Measurements from ENCODE around the gene CYP19A1.

Gene CYP19A1

GRCh38 chr15:51251556-51251955, 86.8 kb downstream of the CYP19A1 start:
- no peaks in the 10 kb centered on the region for H3K36me3 ChIP-seq (ENCODE audit: insufficient read depth, low read length)
- no peak overlapping the region for H2AFZ ChIP-seq (ENCODE audit: low read depth, low read length)
- no peaks in the 10 kb centered on the region for H3K4me1 ChIP-seq (ENCODE audit: insufficient read depth, low read length)
- H3K27me3 ChIP-seq (ENCODE audit: insufficient read depth, low read length), result no peaks in the 10 kb centered on the region
- H3K9me3 ChIP-seq (ENCODE audit: low read length), result no peaks in the 10 kb centered on the region
- no peak overlapping the region for H3K4me3 ChIP-seq (ENCODE audit: low read length)

DNA sequence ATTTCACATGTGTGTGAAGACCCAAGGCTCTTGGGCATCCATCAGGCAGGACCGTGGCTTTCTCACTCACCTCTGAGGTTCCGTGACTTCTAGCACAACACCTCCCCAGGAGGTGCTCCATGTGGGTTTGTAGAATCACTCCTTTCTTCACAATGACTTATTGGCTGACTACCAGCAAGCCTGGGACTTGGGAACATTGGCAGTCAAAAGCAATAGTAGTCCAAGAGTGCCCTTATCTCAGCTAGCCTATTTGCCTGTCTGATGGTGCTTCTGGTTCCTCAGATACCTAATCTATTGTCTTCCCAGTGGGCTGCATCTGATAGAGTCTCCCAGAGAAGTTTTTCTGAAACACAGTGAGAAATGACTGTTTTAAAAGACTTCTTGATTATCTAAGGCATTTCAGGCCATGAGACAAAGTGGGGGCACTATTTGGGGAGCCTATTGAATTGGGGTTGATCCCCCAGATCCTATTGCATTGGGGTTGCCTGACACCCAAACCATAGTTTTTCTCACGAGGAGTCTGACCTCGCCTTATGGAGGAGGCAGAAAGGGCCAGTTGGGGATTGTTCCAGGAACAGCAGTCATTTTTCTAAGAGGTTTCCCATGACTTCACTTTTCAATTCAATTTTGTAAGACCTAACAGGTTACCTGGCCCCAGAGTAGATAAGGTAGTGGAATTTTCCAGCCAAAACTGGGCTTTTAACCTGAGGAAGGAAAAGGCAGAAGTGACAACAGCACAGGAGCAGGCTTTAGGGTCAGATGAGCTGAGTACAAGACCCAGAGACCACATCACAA, 88.0 kb downstream of the CYP19A1 start:
- Histone ChIP-seq H3K4me3 (ENCODE audit: low read length) (no peak overlapping the region), H3K36me3 (ENCODE audit: insufficient read depth, low read length) (no peaks in the 10 kb centered on the region), H3K27me3 (ENCODE audit: insufficient read depth, low read length) (no peaks in the 10 kb centered on the region), H3K4me1 (ENCODE audit: insufficient read depth, low read length) (no peaks in the 10 kb centered on the region), H2AFZ (ENCODE audit: low read depth, low read length) (no peak overlapping the region), H3K9me3 (ENCODE audit: low read length) (no peaks in the 10 kb centered on the region)

- Histone ChIP-seq H3K4me1 (ENCODE audit: insufficient read depth, low read length) (no peaks in the 10 kb centered on the region), H3K36me3 (ENCODE audit: insufficient read depth, low read length) (no peaks in the 10 kb centered on the region), H3K9me3 (ENCODE audit: low read length) (no peaks in the 10 kb centered on the region), H3K4me3 (ENCODE audit: low read length) (no peak overlapping the region), H2AFZ (ENCODE audit: low read depth, low read length) (no peak overlapping the region), H3K27me3 (ENCODE audit: insufficient read depth, low read length) (no peaks in the 10 kb centered on the region)
Measured at GRCh38 chr15:51245628-51246027, 92.8 kb downstream of the CYP19A1 start.

DNA sequence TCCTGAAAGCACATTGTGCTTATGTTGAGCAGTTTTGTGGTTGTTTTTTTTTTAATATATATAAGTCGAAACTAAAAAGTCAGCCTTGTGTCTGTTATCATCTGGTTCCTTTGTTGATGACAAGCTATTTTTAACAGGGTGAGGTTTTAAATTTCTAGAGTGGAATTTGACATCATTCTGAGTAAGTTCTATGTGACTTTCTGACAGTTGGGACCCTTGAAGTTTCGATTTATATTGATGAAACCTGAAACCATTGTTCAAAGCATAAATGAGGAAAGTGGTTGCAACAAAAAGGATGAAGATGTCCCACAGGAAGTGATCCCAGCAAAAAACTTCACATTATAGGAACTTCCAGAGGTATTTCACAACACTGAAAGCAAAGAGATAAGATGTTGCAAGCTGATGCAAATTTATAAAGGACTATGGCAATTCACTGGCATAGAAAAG, 94.0 kb downstream of the CYP19A1 start:
- no peaks in the 10 kb centered on the region for H3K27me3 ChIP-seq (ENCODE audit: insufficient read depth, low read length)
- no peaks in the 10 kb centered on the region for H3K4me1 ChIP-seq (ENCODE audit: insufficient read depth, low read length)
- no peaks in the 10 kb centered on the region for H3K36me3 ChIP-seq (ENCODE audit: insufficient read depth, low read length)
- no peak overlapping the region for H2AFZ ChIP-seq (ENCODE audit: low read depth, low read length)
- no peaks in the 10 kb centered on the region for H3K9me3 ChIP-seq (ENCODE audit: low read length)
- H3K4me3 ChIP-seq (ENCODE audit: low read length), result no peak overlapping the region

DNA sequence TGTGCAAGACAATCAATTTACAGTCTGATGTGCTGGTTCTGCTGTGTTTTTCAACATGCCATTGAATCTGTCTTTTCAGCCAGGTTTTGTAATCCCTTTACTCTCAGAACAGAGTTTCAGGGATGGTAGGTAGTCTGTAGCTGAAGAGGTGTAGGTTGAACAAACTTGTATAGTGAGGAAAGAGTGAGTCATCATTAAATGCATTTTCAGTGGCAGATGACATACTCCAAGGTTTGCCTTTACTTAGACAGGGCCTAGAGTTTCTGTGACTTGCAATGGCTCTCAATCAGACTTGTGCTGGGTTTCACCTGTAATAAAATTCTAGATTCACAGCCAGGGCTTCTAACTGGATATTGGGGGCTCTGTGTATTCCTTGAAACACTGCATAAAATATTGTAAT, 94.6 kb downstream of the CYP19A1 start:
- Histone ChIP-seq H3K4me1 (ENCODE audit: insufficient read depth, low read length) (no peaks in the 10 kb centered on the region), H3K27me3 (ENCODE audit: insufficient read depth, low read length) (no peaks in the 10 kb centered on the region), H3K36me3 (ENCODE audit: insufficient read depth, low read length) (no peaks in the 10 kb centered on the region), H2AFZ (ENCODE audit: low read depth, low read length) (no peak overlapping the region), H3K4me3 (ENCODE audit: low read length) (no peak overlapping the region), H3K9me3 (ENCODE audit: low read length) (no peaks in the 10 kb centered on the region)

GRCh38 chr15:51240066-51240465, 98.3 kb downstream of the CYP19A1 start:
- Histone ChIP-seq H3K4me1 (ENCODE audit: insufficient read depth, low read length) (no peaks in the 10 kb centered on the region), H2AFZ (ENCODE audit: low read depth, low read length) (no peak overlapping the region), H3K36me3 (ENCODE audit: insufficient read depth, low read length) (no peaks in the 10 kb centered on the region), H3K27me3 (ENCODE audit: insufficient read depth, low read length) (no peaks in the 10 kb centered on the region), H3K4me3 (ENCODE audit: low read length) (no peak overlapping the region), H3K9me3 (ENCODE audit: low read length) (no peaks in the 10 kb centered on the region)

GRCh38 chr15:51237816-51238215, 100.6 kb downstream of the CYP19A1 start:
- Histone ChIP-seq H2AFZ (ENCODE audit: low read depth, low read length) (no peak overlapping the region), H3K36me3 (ENCODE audit: insufficient read depth, low read length) (no peaks in the 10 kb centered on the region), H3K9me3 (ENCODE audit: low read length) (no peaks in the 10 kb centered on the region), H3K4me3 (ENCODE audit: low read length) (no peak overlapping the region), H3K27me3 (ENCODE audit: insufficient read depth, low read length) (no peaks in the 10 kb centered on the region), H3K4me1 (ENCODE audit: insufficient read depth, low read length) (no peaks in the 10 kb centered on the region)

DNA sequence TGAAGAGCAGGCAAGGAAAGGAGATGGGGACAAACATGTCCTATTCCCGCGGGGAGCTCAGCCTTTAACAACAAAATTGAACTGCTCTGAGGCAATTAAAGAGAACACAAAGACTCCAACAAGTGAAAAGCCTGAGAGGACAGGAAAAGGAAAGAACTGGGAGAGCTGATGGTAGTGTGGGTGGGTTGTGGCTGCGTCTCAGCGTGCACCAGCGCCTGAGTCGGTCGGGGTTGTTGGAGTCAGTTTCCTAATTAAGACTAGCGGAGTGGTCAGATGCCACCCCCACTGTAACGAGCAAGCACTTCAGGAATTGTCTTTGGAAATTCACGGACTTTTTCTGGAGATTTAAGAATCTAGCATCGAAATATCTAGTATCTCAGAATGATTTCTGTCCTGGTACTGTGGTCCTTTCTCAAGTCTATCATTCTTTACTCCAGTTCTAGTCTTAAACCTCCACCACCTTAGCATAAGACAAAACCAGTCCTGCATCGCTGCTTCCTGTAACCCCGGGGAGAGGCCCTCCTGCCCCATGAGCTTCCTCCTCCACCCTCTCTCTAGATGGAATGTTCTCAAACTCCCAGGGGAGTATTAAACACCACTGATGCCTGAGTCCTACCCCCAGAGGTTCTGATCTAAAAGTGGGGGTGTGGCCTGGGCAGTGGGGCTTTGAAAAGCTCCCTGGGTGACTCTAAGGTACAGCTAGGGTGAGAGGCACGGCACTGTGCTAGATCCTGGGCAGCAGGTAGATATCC, 104.0 kb downstream of the CYP19A1 start:
- Histone ChIP-seq H3K27me3 (ENCODE audit: insufficient read depth, low read length) (no peaks in the 10 kb centered on the region), H3K9me3 (ENCODE audit: low read length) (no peaks in the 10 kb centered on the region), H3K4me3 (ENCODE audit: low read length) (no peak overlapping the region), H3K4me1 (ENCODE audit: insufficient read depth, low read length) (no peaks in the 10 kb centered on the region), H3K36me3 (ENCODE audit: insufficient read depth, low read length) (no peaks in the 10 kb centered on the region), H2AFZ (ENCODE audit: low read depth, low read length) (no peak overlapping the region)

- H3K4me1 ChIP-seq (ENCODE audit: insufficient read depth, low read length), result peaks cover 4% of the 10 kb centered on the region
- H3K36me3 ChIP-seq (ENCODE audit: insufficient read depth, low read length), result no peaks in the 10 kb centered on the region
- no peak overlapping the region for H3K4me3 ChIP-seq (ENCODE audit: low read length)
- H2AFZ ChIP-seq (ENCODE audit: low read depth, low read length), result no peak overlapping the region
- H3K9me3 ChIP-seq (ENCODE audit: low read length), result no peaks in the 10 kb centered on the region
- no peaks in the 10 kb centered on the region for H3K27me3 ChIP-seq (ENCODE audit: insufficient read depth, low read length)
Measured at GRCh38 chr15:51232581-51232980, 105.8 kb downstream of the CYP19A1 start.

- H3K4me3 ChIP-seq (ENCODE audit: low read length), result no peak overlapping the region
- no peaks in the 10 kb centered on the region for H3K36me3 ChIP-seq (ENCODE audit: insufficient read depth, low read length)
- H3K27me3 ChIP-seq (ENCODE audit: insufficient read depth, low read length), result no peaks in the 10 kb centered on the region
- H3K9me3 ChIP-seq (ENCODE audit: low read length), result no peaks in the 10 kb centered on the region
- H3K4me1 ChIP-seq (ENCODE audit: insufficient read depth, low read length), result peaks cover 4% of the 10 kb centered on the region
- H2AFZ ChIP-seq (ENCODE audit: low read depth, low read length), result no peak overlapping the region
Measured at GRCh38 chr15:51229907-51230330, 108.5 kb downstream of the CYP19A1 start.

GRCh38 chr15:51227940-51228732, 110.3 kb downstream of the CYP19A1 start:
- H2AFZ ChIP-seq (ENCODE audit: low read depth, low read length), result no peak overlapping the region
- peaks cover 4% of the 10 kb centered on the region for H3K4me1 ChIP-seq (ENCODE audit: insufficient read depth, low read length)
- no peaks in the 10 kb centered on the region for H3K9me3 ChIP-seq (ENCODE audit: low read length)
- H3K27me3 ChIP-seq (ENCODE audit: insufficient read depth, low read length), result no peaks in the 10 kb centered on the region
- H3K4me3 ChIP-seq (ENCODE audit: low read length), result no peak overlapping the region
- H3K36me3 ChIP-seq (ENCODE audit: insufficient read depth, low read length), result no peaks in the 10 kb centered on the region

- no peaks in the 10 kb centered on the region for H3K27me3 ChIP-seq (ENCODE audit: insufficient read depth, low read length)
- H3K4me1 ChIP-seq (ENCODE audit: insufficient read depth, low read length), result peaks cover 4% of the 10 kb centered on the region
- H3K4me3 ChIP-seq (ENCODE audit: low read length), result no peak overlapping the region
- H3K9me3 ChIP-seq (ENCODE audit: low read length), result no peaks in the 10 kb centered on the region
- no peak overlapping the region for H2AFZ ChIP-seq (ENCODE audit: low read depth, low read length)
- no peaks in the 10 kb centered on the region for H3K36me3 ChIP-seq (ENCODE audit: insufficient read depth, low read length)
Measured at GRCh38 chr15:51226576-51227210, 111.7 kb downstream of the CYP19A1 start.

Data from neuron (in vitro differentiated cells).